Breast epithelium (tissue), 4 donors: ENCODE measurements around the gene PLA2G10. TPM values are rescaled to one million over a fixed set of nuclear protein-coding genes. Genes with fewer than 3 reads are reported as not detected.

Experiments
- DNase-seq, 2 donors: peaks; one replicate each; pipeline ENCODE4 v3.0.0-alpha.2; 2019; ENCODE audit warnings: low spot score in 2 of 2
- H3K27ac ChIP-seq, 2 donors: fragments of 200-600 bp; sonication (generic) in 1 of 2; one replicate each; pipeline ENCODE4 v1.5.1; 2016 to 2019; ENCODE audit warnings: mild to moderate bottlenecking in 1 of 2
- H3K27me3 ChIP-seq, 2 donors: fragments of 200-600 bp; sonication (generic) in 1 of 2; one replicate each; pipeline versions ENCODE4 v1.5.1 to v1.6.0; 2017 to 2019; ENCODE audit warnings: control low read depth in 1 of 2, mild to moderate bottlenecking in 1 of 2
- H3K36me3 ChIP-seq: fragments of 200-600 bp; one replicate; pipeline ENCODE4 v1.5.1; 2019
- H3K4me1 ChIP-seq, 2 donors: fragments of 200-600 bp; sonication (generic); one replicate each; pipeline ENCODE4 v1.5.1; 2016 to 2019; ENCODE audit warnings: control low read depth in 1 of 2
- H3K4me3 ChIP-seq, 3 donors: fragments of 200-600 bp; sonication (generic); 1 replicate in 2 of 3; 2 replicates in 1 of 3; pipeline ENCODE4 v1.5.1; 2016 to 2019; ENCODE audit warnings: mild to moderate bottlenecking in 3 of 3, moderate library complexity in 2 of 3
- H3K9me3 ChIP-seq, 2 donors: fragments of 200-600 bp; sonication (generic) in 1 of 2; one replicate each; pipeline ENCODE4 v1.5.1; 2016 to 2019; ENCODE audit warnings: control low read depth in 1 of 2
- POLR2A ChIP-seq: fragments of 450-650 bp; IDR thresholded peaks from one replicate; pipeline ENCODE4 v1.6.1; 2016; ENCODE audit warnings: antibody characterized with exemption, mild to moderate bottlenecking, moderate library complexity
- POLR2AphosphoS5 ChIP-seq, 3 donors: sonication (generic); formaldehyde crosslinking; IDR thresholded peaks; one replicate each; pipeline ENCODE4 v1.6.1; 2017; ENCODE audit warnings: antibody characterized with exemption in 3 of 3
- intact Hi-C: fragments of 100-400 bp; cut with DNase I; formaldehyde crosslinking; loops from one replicate; pipeline ENCODE4 v1.15.1; 2023; ENCODE audit warnings: low total_unique reads
- total RNA-seq, 3 donors: library from RNA; depleted of rRNA; stranded (reverse); fragments of >200 nt; gene quantifications; one replicate each; pipeline ENCODE4 v1.1.0, GENCODE V29; 2016
- TF ChIP-seq, protein P1 (sequence below), 3 donors: fragments of 450-650 bp; IDR thresholded peaks; one replicate each; pipeline ENCODE4 v1.5.1; 2016 to 2017; ENCODE audit warnings: antibody characterized with exemption in 3 of 3, mild to moderate bottlenecking in 3 of 3, moderate library complexity in 3 of 3

The PLA2G10 gene
- total RNA-seq, 3 donors from 2014 or later: not detected

DNA sequence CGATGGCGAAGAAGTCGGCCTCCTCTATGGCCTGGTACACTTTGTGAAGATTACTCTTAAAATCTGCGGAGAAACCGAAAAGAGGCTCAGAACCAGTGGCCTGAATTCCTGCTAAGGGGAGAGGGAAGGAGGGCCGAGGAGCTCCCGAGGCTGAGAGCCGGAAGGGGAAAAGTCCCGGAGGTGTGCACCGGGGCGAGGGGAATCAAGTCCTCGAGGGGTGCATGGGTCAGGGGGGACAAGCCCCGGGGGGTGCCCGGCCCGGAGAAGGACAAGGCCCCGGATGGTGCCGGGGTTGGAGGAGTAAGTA lies 64.5 kb downstream of the PLA2G10 start:
- intact Hi-C loops: no loop called here
- Histone ChIP-seq H3K27ac (peak overlapping the region; percentile 92 to 95), H3K4me3 (peak overlapping the region; percentile 80 to 96 (median 95)), H3K4me1 (peaks cover 0 to 18% of the 10 kb centered on the region in 2 donors), H3K27me3 (no peaks in the 10 kb centered on the region), H3K36me3 (peaks cover 3% of the 10 kb centered on the region), H3K9me3 (no peaks in the 10 kb centered on the region)
- no peak for DNase-seq
- TF ChIP-seq POLR2A (no peak), POLR2AphosphoS5 (IDR thresholded peaks at IDR 0.05) (no peak)
- TF ChIP-seq, protein P1, sequence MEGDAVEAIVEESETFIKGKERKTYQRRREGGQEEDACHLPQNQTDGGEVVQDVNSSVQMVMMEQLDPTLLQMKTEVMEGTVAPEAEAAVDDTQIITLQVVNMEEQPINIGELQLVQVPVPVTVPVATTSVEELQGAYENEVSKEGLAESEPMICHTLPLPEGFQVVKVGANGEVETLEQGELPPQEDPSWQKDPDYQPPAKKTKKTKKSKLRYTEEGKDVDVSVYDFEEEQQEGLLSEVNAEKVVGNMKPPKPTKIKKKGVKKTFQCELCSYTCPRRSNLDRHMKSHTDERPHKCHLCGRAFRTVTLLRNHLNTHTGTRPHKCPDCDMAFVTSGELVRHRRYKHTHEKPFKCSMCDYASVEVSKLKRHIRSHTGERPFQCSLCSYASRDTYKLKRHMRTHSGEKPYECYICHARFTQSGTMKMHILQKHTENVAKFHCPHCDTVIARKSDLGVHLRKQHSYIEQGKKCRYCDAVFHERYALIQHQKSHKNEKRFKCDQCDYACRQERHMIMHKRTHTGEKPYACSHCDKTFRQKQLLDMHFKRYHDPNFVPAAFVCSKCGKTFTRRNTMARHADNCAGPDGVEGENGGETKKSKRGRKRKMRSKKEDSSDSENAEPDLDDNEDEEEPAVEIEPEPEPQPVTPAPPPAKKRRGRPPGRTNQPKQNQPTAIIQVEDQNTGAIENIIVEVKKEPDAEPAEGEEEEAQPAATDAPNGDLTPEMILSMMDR (IDR thresholded peaks at IDR 0.05): no peak

DNA sequence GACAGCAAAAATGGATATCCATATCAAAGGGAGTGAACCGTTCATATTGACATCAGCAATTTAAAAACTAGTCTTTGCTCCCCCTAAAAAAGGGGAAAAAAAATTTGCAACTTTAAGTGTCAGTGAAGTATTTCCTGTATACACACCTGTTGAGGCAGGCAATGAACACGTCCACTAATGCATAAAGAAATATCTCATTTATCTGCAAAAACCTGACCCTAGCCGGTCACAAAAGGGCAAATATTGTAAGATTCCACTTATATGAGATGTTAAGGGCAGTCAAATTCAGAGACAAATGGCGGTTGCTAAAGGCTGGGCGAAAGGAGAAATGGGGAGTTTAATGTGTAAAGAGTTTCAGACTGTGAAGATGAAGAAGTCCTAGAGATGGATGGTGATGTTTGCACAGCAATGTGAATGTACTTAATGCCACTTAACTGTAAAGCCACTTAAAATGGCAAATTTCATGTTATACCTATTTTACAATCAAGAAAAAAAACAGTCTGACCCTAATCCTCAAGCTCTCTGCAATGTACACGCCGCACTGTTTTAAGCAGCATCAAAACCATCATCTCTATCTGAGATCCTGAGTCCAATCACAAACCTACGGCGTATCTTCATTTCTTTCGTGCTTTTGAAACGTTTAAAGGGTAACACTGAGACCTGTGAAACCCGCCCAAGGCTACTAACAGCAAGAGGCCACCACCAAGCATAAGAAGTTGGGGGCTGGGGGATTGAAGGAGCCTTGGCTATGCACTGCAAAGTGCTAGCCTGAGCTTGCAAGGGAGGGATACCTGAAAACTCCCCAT lies 65.1 kb downstream of the PLA2G10 start:
- no peak for DNase-seq
- peak overlapping the region; percentile 92 to 95 for H3K27ac ChIP-seq
- TF ChIP-seq POLR2A (no peak), POLR2AphosphoS5 (IDR thresholded peaks at IDR 0.05) (no peak)
- TF ChIP-seq, protein P1 (IDR thresholded peaks at IDR 0.05): no peak
- intact Hi-C loops: no loop called here
- no peaks in the 10 kb centered on the region for H3K9me3 ChIP-seq
- peaks cover 3% of the 10 kb centered on the region for H3K36me3 ChIP-seq
- no peaks in the 10 kb centered on the region for H3K27me3 ChIP-seq
- peaks cover 0 to 12% of the 10 kb centered on the region in 2 donors for H3K4me1 ChIP-seq
- H3K4me3 ChIP-seq: peak overlapping the region; percentile 80 to 96 (median 95)

DNA sequence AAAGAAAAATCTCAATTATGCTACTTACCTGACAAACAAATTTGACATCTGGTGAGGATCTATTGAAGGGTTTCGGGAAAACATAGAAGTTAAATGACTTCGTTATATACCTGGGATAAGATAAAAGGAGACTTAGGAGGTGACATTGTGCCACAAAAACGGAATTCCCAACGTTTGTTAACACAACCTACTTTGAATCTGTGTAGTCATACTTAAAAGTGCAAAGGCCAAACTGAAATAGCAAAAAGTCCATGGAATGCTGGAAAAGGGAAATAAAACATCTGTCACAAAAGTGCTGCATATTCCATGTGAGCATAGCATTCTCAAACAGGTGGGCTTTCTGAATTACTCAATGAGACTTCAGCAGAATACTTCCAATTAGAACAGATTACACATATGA lies 67.0 kb downstream of the PLA2G10 start:
- H3K4me1 ChIP-seq: peaks cover 0 to 10% of the 10 kb centered on the region in 2 donors
- H3K4me3 ChIP-seq: no peak overlapping the region
- DNase-seq: no peak
- H3K9me3 ChIP-seq: no peaks in the 10 kb centered on the region
- no peaks in the 10 kb centered on the region for H3K27me3 ChIP-seq
- peaks cover 3% of the 10 kb centered on the region for H3K36me3 ChIP-seq
- TF ChIP-seq, protein P1 (IDR thresholded peaks at IDR 0.05): no peak
- TF ChIP-seq POLR2A (no peak), POLR2AphosphoS5 (IDR thresholded peaks at IDR 0.05) (no peak)
- intact Hi-C loops: no loop called here
- no peak overlapping the region for H3K27ac ChIP-seq

Other genes starting within 250 kb of the PLA2G10 start
- 10 to 100 TPM; 33.3 to 59.3 (median 44.2) TPM for gene PARN, start 64.0 kb downstream of the PLA2G10 start, total RNA-seq
- gene BFAR, start 61.4 kb downstream of the PLA2G10 start, total RNA-seq: 10 to 100 TPM; 53.1 to 69.9 (median 68.5) TPM
- gene NPIPA3, start 9.1 kb upstream of the PLA2G10 start, total RNA-seq: 1 to 10 TPM in 2 of 3 donors, not detected in 1; 1.3 to 1.9 TPM
- gene NPIPA2, start 48.2 kb upstream of the PLA2G10 start, total RNA-seq: 1 to 10 TPM in 1 of 3 donors, under 1 TPM in 1, not detected in 1; 0.73 to 1.3 TPM
- 10 to 100 TPM; 38.1 to 49.2 (median 48.3) TPM for gene NOMO1, start 139.4 kb upstream of the PLA2G10 start, total RNA-seq
- gene NPIPA1, start 243.1 kb upstream of the PLA2G10 start, total RNA-seq: 10 to 100 TPM; 61.0 to 82.9 (median 77.1) TPM